GM18505 (cell line): ENCODE measurements around the gene MYO15B.
A peak's percentile ranks its signal among the peaks of the same experiment; 100 is the strongest.

Experiments used
- ATAC-seq: cut with Tn5 transposase; IDR thresholded peaks from one replicate; pipeline ENCODE4 v1.9.1; 2021; ENCODE audit not compliant: unreplicated experiment
- POLR2A ChIP-seq: IDR thresholded peaks from 4 replicates; pipeline ENCODE4 v1.6.1; 2011; ENCODE audit warnings: borderline replicate concordance; ENCODE audit not compliant: insufficient read depth, insufficient read length; ENCODE audit errors: extremely low read depth

The MYO15B gene

GRCh38 chr17:75587675-75588595 is at the start of gene MYO15B:
Gene MYO15B (plus strand): TSS chr17:75587800. CDS start chr17:75588058, 258 bp downstream.
- ATAC-seq = peak; percentile 11
- TF ChIP-seq POLR2A = no peak

DNA sequence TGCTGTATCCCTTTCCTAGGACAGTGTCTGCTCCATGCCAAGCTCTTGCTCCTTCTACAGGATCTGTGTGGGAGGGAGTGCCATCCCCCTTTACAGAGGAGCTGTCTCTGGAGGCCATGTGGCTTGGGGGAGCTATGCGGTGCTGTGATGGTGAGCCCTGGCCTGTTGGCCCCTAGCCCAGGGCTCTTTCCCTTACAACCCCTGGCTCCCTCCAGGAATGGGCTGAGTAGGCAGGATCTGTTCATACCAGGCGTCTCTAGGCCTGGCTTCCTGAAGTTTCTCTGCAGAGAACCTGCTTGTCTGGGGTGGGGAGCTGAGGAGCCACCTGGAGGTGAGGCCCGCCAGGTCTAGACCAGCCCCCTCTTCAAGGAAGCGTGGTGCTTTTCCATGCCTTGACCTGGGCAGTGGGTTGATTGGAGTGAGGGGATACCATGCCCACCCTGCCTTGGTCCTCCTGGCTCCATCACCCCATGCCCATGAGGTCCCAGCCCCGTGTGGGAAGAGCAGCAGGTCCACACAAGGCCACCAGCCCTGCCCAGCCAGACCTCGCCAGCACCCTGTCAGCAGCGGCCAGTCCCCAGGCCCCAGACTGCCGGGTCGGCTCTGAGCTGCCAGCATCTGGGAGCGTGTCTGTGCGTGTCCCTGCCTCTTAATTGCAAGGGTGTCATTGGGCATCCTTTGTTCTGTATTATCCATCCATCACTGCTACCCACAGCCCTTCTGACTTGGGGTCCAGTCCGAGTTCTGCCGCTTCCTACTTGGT is 47.5 kb upstream of the MYO15B start:
- ATAC-seq = no peak
- TF ChIP-seq POLR2A = no peak

DNA sequence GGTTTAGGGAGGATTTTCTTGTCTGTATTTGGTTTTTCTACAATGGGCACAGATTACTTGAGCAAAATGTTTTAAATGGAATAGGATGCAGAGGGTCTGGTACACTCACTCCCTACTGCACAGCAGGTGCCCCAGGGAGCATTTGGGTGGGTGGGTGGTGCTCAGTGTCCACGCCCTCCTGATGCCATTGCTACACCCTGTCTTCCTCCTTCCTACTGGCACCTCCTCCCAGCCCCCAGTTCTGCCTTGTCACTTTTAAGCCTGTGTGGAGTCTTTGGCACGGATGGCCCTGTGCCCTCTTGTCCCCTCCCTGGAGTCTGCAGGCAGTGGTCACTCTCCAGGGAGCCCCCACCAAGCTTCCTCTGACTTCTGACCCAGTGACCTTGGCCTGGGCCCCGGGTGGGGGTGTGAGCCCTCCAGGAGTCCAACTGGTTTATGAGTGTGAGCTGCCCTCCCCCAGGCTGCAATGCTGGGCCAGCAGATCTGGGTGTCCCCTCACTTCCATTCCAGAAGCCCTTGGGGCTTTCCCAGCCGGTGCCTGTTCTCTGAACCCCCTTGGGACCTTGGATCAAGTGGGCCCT is 46.6 kb upstream of the MYO15B start:
- TF ChIP-seq POLR2A = no peak
- no peak for ATAC-seq

- no peak for ATAC-seq
- no peak for TF ChIP-seq POLR2A
These were observed 45.4 kb upstream of the MYO15B start for GRCh38 chr17:75542229-75542628.

DNA sequence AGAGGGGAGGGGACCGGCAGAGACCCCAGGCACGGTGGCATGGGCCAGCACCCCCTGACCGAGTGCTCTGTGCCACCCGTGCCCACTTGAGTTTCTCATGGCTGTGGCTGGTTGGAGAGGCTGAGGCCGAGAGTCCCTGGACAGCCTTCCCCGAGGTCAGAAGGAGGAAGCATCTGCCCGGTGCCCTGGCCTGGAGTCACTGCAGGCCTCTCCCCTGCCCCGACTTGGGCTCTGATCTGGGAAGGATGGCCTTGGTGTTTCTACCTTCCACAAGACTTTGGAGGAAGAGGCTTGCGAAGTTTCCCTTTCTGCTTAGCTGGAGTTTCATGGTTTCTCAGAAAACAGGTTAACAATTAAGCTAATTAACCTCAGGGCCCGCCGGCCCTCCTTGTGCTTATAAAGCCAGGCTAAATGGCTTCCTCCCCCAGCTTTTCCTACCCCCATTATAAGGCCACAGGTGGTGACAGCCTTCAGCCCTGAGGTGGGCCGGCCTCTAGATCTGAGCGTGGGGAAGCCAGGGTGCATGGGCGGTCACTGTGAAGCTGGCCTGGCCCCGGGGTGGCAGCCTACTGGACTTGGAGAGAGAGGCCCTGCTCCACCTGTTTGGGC is 44.8 kb upstream of the MYO15B start:
- ATAC-seq = no peak
- TF ChIP-seq POLR2A = no peak

DNA sequence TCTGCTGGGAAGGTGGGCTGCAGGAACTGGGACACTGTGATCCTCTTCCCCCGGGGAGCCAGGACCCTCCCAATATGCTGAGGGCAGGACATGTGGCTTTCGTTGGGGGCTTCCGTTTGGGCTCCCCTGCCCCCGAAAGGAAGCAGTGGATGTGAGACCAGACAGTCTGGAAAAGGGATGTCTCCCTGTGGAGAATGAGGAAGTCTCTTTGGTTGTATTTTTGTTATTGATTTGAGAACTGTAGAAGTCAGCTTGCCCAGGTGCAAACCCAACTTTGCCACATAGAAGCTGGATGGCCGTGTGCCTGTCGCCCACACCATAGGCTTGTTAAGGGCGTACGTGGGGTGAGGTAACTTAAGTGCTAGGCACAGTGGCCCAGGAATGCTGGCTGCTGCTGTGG is 43.4 kb upstream of the MYO15B start:
- no peak for TF ChIP-seq POLR2A
- ATAC-seq = no peak

GRCh38 chr17:75546181-75546580 is 41.4 kb upstream of the MYO15B start:
- ATAC-seq = no peak
- TF ChIP-seq POLR2A = no peak

GRCh38 chr17:75547091-75547490 is 40.5 kb upstream of the MYO15B start:
- TF ChIP-seq POLR2A = no peak
- ATAC-seq = no peak

- TF ChIP-seq POLR2A = no peak
- no peak for ATAC-seq
These were observed 38.8 kb upstream of the MYO15B start for GRCh38 chr17:75548813-75549212.

GRCh38 chr17:75549246-75550138 is 38.1 kb upstream of the MYO15B start:
- ATAC-seq = no peak
- no peak for TF ChIP-seq POLR2A

DNA sequence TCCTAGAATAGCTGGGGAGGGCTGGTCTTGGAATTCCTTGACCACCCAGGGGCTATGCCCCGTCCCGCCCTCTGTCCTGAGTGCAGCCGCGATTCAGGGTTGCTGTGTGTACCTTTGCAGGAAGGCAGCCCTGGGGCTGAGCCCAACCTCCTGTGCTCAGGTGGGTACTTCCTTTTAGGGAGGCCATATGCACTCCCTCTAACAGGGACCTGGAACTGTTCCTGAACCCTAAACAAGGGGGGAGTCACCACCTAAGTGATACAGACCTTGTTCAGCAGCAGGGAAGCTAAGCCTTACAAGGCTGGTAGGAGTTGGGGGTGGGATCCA is 37.5 kb upstream of the MYO15B start:
- no peak for TF ChIP-seq POLR2A

GRCh38 chr17:75551266-75551665 is 36.3 kb upstream of the MYO15B start:
- TF ChIP-seq POLR2A = no peak
- ATAC-seq = no peak

More for the DNA sequence above, 37.5 kb upstream of the MYO15B start:
- ATAC-seq = no peak

- no peak for ATAC-seq
- TF ChIP-seq POLR2A = no peak
These were observed 34.9 kb upstream of the MYO15B start for GRCh38 chr17:75552425-75553294.
